ENCODE measurements around the gene GALNT10.

Gene GALNT10

DNA sequence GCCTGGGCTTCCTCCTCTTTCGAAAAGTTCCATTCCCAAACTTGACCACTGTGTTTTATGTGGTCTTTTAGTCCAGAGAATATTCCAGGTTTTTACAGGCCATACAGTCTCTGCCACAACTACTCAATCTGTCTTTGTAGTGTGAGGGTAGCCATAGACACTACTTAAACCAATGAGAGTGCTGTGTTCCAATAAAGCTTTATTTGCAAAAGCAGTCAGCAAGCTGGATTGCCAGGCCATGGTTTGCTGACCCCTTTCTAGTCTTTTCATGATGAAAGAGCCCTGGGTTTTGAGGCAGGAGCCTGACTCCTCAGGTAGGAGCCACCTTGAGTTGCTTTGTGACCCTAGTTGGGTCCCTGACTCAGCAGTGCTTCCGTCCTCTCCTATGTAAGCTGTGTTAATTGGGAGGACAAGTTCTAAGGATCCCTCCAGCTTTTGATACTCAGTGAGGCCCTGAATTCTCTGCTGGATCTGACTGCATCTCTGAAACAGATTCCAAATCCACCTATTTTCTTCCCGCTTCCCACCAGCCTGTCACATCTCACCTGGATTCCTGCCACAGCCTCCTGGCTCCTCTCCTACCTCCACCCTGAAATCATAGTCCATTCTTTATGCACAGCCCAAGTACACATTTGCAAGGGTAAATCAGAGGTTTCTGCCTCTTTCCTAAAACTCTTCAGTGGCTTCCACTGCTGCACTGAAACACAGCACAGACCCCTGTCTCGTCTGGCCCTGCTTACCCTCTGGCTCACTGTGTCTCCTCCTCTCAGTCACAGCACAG, 13.5 kb downstream of the GALNT10 start:
- DNase-seq, result no peak

DNA sequence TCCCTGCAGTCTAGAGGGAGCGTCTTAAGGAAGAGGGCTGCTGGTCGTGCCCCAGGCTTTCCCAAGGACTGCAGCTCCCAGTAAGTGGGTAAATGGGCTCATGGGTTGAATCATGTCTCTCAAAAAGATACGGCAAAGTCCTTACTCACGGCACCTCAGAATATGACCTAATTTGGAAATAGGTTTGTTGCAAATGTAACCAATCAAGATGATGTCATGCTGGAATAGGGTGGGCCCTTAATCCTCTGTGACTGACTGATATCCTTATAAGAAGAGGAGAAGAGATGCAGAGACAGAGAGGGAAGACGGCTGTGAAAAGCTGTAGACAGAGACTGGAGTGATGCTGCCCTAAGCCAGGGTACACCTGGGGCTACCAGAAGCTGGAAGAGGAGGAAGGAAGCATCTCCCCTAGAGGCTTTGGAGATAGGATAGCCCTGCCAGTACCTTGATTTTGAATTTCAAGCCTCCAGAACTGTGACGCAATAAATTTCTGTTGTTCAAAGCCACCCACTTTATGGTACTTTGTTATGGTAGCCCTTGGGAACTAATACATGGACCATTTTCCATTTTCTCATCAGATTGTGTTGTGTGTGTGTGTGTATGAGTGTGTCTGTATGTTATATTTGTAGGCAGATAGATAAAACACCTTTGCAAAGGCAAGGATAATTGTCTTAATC, 15.0 kb downstream of the GALNT10 start:
- no peak for DNase-seq

DNA sequence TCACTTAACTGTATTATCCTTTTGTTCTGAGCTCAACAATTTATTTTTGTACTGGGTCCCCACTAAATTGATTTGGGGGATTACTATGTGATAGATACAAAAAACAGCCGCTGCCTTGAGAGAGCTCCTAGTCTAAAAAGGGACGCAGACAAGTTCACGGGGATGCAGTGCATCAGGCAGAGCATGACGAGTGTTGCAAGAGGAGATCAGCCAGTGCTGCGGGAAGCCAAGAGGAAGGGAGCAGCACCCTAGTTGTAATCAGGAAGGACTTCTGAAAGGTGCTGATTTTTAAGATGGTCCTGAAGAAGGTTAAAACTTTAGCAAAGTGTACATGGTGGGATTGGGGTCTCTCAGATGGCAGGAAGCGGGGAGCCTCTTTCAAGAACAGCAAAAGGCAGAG, 15.8 kb downstream of the GALNT10 start:
- DNase-seq, result no peak

DNA sequence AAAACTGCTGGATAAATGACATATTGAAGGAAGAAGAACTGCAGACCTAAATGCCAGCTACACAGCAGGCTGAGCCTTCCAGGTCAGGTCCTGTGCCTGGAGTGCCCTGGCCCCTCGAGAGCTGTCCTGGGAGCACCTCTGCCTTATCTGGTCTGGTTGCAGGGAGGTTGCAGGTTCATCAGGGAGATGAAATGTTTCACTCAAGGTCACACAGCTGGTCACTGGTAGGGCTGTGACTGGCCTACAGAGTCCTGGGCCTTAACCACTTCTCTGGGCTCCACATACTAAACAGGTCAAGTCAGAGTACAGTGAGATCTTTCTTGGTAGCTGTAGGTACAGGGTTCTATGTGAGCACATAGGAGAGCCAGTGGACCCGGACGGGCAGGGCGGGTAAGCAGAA, 16.7 kb downstream of the GALNT10 start:
- no peak for DNase-seq

DNA sequence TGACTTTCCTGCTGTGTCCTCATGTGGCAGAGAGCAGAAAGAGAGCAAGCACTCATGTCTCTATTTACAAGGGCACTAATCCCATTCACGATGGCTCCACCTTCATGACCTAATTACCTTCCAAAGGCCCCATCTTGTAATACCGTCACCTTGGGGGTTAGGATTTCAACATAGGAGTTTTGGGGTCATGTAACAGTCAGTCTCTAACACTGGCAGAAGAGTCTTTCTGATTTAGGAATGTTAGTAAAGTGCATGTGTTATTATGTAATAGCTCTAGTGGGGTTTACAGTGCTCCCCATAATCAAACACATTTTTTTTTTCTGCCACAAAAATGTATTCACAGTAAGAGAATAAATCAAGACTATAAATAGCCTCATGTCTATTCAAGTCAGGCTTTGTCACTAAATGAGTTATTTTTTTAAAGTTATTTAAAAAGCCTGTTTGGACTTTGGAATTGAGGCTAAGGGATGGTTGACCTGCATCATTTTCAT, 19.1 kb downstream of the GALNT10 start:
- no peak for DNase-seq

DNA sequence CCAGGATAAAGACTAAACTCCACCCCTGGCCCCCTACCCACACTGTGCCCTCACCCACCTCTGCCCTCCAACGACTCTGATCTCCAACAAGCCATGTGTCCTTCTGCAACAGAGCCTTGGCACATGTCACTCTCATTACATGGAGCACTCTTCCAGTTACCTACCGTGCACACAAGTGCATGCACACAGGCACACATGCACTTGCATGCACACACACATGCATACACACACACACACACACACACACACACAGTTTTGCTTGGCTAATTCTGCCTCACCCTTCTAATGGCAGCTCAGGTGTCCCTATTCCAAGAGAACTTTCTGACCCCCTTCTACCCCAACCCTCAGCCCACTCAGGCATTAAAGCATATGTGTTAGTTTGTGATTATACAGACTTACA, 19.6 kb downstream of the GALNT10 start:
- DNase-seq, result no peak

DNA sequence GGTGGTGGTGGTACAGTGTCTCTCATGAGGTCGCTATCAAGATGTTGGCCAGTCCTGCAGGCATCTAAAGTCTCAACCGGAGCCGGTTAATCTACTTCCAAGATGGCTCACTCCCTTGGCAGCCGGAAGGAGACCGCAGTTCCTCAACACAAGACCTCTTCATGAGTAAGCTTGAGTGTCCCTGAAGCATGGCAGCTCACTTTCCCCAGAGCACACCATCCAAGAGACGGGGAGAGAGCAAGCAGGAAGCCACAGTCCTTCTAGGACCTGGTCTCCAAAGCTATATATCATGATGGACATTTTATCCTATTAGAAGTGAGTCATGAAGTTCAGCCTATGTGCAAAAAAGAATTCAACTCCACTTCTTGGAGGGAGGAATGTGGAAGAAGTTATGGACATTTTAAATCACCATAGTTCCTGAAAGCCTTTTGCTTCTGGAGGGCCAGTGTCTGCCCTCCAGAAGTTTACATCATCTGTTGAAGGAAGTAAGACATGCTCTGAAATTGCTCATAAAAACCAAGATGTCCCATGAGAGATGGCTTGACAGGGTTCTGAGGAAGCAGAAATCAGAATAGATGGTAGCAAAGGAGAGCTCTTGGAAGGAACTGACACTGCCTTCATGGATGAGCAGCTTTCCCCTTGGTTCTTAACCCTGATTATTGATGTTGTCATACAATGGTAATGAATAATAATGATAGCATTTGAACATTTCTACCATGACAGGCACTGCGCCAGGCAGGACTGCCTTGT, 21.3 kb downstream of the GALNT10 start:
- no peak for DNase-seq

DNA sequence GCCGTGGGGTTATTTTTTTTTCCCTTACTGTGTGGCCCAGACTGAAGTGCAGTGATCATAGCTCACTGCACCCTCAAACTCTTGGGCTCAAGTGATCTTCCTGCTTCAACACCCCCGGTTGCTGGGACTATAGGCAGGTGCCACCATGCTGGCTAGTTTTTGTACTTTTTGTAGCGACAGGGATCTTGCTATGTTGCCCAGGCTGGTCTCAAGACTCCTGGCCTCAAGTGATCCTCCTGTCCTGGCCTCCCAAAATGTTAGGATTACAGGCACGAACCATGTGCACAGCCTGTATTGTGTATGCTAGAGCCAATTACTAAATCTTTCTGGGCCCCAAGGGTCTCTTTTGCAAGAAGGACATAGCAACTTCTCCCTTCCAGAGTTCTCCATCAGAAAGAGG, 23.1 kb downstream of the GALNT10 start:
- no peak for DNase-seq

DNA sequence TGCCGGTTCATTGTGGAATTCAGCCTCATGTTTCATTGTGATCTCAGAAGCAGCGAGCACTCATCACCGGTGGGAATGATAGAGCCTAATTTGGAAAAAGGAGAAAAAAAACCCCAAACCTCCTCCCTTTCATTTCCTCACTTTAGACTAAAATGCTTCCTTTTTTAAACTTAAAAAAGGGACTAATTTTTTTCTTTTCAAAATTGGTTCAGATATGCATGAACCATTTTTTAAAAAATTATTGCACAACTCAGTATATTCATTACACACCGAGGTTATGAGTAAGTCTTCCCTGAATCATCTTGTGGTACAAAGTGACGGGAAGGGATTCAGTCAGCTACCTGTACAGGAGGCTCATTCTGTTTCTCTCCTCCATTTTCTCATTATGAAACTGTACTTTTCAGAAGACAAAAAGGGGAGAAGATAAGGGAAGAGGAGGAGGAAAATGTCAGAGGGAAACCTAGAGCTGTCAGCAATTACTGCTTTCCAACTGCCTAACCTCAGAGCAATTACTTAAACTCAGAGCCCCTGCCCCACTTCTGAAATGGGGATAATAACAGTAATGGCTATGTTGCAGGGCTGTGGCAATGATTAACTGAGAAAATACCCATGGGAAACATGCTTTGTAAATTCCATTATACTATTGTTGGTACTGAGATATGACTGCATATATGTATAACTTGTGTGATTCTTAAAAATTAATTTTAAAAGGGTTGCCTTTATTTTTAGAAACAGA, 24.0 kb downstream of the GALNT10 start:
- DNase-seq, result no peak

DNA sequence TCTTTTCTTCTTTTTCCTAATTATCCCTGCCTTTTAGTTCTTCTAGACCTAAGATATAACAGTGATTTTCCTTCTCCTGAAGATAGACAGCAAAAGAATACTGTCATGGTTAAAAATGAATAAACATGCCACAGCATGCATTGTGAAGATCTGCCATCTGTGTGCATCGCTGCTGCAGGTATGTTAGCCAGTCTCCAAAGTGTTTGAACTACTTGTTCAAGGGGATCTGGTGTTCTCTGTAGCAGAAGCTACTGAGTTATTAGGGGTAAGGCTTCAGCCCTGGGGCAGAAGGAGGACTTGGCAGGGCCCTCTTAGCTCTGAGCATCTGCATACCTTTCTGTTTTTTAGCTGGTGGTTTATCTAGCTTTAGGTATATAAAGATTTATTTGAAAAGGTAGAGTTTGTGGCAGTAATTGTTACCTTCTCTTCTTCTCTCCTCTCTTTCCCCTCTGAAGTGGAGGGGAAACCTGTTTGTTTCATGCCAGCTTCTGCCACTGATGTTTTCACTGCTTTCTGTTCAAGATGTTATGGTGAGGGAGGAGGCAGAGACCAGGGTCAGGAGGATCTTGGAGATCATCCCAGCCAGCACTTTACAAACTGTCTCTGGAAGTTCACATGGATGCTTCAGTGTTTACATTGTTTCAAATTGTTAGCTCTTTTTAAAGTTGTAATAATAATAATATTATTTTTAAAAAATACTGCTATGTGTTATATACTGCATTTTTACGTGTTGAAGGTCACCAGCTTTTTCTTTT, 25.2 kb downstream of the GALNT10 start:
- DNase-seq, result no peak

DNA sequence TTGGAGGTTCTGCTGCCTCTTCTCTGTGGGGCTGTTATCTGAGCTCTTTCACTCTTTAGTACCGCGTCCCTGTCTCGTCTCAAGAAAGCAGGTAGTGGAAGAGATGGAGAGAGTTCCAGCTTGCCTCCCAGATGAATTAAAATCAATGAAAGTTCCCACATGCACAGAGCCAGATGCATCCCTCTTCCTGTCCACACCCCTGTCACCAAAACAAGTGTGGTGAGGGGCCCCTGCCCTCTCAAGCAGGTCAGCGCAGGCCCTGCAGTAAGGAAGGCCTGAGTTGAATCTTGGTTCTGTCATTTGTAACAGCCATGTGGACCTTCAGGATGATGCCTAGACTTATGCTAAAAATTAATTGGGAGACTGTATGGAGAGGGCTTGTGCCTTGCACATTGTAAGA, 26.9 kb downstream of the GALNT10 start:
- no peak for DNase-seq

DNA sequence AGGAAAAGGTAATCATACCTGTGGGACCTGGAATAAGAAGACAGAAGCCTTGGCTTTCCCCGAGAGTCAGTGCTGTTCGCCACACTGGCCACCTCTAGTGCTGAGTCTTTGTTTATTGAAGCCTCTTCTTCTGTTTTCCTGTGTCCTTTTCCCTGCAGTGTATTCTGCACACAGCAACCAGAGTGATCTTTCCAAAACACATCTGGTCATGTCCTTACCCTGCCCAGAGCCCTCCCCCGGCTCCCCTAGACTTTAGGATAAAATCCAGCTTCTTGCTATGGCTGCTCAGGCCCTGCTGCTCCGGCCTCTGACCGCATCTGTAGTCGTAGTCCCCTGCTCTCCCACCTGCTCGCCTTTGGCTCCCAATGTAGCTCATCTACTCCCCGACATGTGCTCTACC, 28.3 kb downstream of the GALNT10 start:
- no peak for DNase-seq

DNA sequence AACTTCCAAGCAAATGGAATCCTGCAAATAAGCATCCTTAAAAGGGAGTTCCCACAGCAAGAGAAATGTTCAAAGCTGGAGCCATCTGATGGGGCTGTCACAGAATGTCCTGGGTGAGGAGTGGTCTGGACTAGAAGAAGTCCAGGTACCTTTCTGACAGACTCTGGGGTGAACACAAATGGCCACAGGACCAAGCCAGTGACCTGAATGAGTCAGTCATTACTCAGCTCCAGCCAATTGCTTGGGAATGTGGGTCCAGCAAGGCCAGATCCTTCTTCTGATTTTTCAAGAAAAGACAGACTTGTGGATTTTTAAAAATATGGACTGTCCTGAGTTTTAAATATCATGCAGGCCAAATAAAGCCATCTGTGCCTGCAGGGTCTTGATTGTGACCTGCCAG, 30.1 kb downstream of the GALNT10 start:
- DNase-seq, result no peak

DNA sequence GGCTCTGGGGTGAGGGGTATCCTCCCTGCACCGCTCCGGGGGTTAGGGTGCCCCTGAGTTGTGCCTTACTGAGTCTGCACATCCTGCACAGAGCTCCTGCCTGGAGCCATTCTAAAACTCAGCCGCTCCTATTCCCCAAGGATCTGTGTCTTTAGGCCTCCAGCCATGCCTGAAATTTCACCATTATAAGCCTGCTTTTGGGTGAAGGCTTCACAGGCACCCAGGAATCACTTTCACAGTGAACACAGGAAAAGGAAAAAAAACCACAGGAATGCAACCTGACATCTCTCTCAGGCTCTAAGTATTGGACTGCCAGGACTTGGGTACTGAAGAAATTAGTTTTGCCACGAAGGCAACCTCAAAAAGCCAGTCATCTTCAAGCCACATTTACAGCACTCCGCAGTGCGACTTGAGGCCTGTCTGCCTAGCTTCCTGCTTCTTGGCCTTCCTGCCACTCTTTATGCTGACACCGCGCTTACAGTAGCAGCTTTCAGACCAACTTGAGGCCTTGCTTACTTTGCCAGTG, 30.9 kb downstream of the GALNT10 start:
- DNase-seq, result no peak

DNA sequence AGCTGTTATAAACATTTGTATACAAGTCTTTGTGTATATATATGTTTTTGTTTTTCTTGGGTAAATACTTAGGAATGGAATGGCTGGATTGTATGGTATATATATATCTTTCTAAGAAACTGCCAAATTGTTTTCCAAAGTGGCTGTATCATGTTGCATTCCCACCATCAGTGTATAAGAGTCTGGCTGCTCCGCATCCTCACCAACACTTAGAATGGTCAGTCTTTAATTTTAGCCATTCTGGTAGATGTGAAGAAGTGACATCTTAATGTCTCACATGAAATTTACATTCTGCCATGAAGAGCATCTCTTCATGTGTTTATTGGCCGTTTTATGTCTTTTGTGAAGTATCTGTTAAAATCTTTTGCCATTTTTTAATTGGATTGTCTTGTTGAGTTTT, 31.9 kb downstream of the GALNT10 start:
- no peak for DNase-seq

DNA sequence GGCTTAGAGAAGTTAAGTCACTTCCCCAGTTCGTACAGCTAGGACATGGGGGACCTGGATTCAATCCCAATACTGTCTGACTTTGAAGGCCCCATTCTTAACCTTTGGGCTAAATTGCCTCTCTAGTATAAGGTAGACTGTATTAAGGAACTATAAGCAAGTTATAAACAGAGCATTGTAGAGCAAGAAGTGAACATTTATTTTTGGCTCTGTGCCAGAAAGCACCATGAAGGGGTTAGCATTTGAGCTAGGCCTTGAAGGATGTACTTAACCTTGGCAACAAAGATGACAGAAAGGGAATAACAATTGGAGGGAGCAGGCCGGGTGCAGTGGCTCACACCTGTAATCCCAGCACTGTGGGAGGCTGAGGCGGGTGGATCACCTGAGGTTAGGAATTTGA, 32.8 kb downstream of the GALNT10 start:
- no peak for DNase-seq

DNA sequence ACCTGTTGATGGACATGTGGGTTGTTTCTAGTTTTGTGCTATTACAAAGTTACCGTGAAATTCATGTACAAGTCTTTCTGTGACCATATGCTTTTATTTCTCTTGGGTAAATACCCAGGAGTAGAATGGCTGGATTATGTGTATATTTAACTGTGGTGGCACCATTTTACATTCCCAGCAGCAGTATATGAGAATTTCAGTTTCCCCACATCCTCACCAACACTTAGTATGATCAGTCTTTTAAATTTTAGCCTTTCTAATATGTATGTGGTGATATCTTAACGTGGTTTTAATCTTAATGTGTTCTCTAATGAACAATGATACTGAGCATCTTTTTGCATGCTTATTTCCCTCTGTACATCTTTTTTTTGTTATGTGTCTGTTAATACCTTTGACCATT, 36.6 kb downstream of the GALNT10 start:
- DNase-seq, result no peak

DNA sequence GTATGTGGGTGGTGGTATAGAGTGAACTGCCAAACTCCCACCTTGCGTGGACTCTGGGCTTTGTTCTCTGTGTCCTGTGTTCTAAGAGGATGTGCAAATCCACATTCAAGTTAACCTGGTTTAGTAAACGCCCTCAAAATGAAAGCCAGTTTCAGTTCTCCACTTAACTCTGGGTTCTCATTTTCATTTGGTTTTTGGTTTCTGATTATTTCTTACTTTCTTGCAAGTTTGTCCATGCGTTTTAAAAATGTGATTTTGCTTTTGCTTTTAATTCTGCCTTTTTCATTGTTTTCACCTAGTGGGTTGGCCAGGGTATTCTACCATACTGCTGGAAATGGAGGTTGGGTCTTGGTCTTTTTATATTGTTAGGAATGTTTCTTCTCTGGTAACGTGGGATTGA, 38.2 kb downstream of the GALNT10 start:
- no peak for DNase-seq

DNA sequence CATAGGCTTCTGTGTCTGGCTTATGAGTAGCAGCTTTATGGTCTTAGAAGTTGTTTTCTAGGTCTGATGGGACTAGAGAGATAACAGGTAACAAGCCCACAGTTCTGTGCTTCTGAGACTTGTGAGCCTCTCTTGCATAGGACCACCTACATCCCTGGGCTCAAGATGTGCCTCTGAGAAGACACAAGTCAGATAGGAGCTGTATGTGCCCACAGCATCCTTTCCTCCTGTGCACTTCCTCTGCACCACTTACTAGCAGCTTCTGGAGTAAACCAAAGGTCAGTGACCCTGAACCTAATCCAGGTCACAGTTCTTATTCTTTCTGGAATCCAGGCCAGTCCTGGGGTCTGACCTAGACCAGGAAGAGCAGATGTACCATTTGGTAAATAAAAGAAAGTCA, 40.0 kb downstream of the GALNT10 start:
- DNase-seq, result no peak

DNA sequence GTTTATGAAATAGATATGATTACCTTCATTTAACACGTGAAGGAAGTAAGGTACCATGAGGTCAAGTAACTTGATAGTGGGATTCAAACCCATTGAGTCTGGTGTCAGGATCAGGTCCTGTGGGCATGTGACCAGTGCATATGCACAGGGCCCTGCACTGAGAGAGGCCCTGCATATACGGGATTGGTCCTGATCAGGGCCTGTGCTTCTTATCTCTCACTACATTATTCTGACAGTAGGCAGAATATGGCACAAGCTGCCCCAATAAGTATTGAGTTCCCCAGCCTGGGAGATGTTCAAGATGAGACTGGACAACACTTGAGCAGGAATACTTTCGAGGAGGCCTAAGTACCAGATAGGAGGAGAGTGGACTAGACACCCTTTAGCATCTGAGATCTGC, 44.0 kb downstream of the GALNT10 start:
- DNase-seq, result no peak

DNA sequence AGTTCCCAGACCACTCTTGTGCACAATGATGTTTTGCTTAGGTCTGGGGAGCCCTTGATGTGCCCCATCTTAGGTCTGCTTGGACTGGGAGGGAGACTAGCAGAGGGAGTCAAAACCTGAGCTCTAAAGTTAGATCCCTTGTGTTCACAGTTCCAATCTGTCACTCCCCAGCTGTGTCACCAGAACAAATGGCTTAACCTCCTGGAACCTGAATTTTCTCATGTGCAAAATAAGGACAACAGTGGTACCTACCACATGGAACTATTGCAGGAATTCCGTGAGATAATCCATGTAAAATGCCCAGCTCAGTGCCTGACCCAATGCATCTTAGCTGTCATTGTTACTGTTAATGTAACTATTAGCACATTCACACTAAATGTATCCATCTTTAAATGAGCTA, 45.5 kb downstream of the GALNT10 start:
- no peak for DNase-seq

Measured in activated CD8-positive, alpha-beta memory T cell treated with anti-CD3 and anti-CD28 coated beads, Interleukin-2, amount 50 U/mL, for 48 hours (primary cell).